ENCODE data around the gene SLC39A3.

DNA sequence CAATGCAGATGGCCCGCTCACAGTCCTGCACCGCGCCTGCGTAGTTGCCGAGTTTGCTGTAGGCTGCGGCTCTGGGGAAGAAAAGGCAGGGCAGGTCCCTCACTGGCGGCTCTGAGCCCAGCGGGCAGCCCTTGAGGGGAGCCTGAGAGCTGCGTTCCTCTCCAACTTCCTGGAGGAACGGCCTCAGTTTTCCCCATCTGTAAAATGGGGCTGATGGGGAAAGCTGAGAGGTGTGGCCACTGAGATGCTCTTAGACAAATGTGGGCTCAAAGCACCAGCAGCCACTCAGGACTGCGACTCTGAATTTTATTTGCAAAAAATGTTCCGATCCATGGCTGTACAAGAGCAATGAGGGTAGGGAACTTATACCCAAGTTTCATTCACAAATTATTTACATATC is 23.9 kb upstream of the SLC39A3 start:
- TF ChIP-seq, protein P1, sequence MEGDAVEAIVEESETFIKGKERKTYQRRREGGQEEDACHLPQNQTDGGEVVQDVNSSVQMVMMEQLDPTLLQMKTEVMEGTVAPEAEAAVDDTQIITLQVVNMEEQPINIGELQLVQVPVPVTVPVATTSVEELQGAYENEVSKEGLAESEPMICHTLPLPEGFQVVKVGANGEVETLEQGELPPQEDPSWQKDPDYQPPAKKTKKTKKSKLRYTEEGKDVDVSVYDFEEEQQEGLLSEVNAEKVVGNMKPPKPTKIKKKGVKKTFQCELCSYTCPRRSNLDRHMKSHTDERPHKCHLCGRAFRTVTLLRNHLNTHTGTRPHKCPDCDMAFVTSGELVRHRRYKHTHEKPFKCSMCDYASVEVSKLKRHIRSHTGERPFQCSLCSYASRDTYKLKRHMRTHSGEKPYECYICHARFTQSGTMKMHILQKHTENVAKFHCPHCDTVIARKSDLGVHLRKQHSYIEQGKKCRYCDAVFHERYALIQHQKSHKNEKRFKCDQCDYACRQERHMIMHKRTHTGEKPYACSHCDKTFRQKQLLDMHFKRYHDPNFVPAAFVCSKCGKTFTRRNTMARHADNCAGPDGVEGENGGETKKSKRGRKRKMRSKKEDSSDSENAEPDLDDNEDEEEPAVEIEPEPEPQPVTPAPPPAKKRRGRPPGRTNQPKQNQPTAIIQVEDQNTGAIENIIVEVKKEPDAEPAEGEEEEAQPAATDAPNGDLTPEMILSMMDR (IDR thresholded peaks at IDR 0.05), result no peak
- no peak for TF ChIP-seq POLR2A (IDR thresholded peaks at IDR 0.05)

Measured in adrenal gland (tissue), 5 donors.